SK-N-MC (cell line): Measurements from ENCODE around the gene DAB2IP.

Experiments
- EZH2 ChIP-seq: fragments of 200-600 bp; sonication (generic); IDR thresholded peaks from one replicate; pipeline ENCODE4 v1.6.1; 2017; ENCODE audit warnings: antibody characterized with exemption
- FOXP2 ChIP-seq: optimal IDR thresholded peaks from 2 replicates; pipeline ENCODE3; 2011; ENCODE audit warnings: mild to moderate bottlenecking, moderate library complexity; ENCODE audit not compliant: insufficient read depth; ENCODE audit errors: extremely low read length, control extremely low read depth
- POLR2AphosphoS5 ChIP-seq: IDR thresholded peaks from 2 replicates; pipeline ENCODE4 v1.6.1; 2012; ENCODE audit warnings: mild to moderate bottlenecking, low read depth, low read length, borderline replicate concordance

DNA sequence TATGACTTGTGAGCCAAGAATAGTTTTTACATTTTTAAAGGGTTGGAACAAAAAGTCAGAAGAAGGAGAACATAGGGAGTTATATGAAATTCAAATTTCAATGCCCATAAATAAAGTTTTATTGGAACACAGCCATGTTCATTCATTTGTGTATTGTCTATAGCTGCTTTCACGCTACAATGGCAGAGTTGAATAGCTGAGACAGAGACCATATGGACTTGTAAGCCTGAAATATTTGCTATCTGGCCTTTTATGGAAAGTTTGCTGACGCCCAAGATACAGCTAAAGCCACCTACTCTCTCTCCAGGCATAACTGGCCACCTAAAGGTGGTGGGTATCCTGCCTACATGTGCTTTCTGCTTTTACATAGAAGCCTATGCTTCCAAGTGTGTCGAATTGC lies 10.9 kb downstream of the DAB2IP start:
- no peak for TF ChIP-seq EZH2
- no peak for TF ChIP-seq POLR2AphosphoS5
- no peak for TF ChIP-seq FOXP2
